Esophagus (tissue), 2 donors: ENCODE measurements around the gene GPR180. TPM values are rescaled to one million over a fixed set of nuclear protein-coding genes. Genes with fewer than 3 reads are reported as not detected.

Experiments used
- H3K27ac ChIP-seq, 2 donors: one replicate each; pipeline ENCODE4 v1.5.1; 2013; ENCODE audit warnings: low read depth in 2 of 2, mild to moderate bottlenecking in 2 of 2, inconsistent platforms in 1 of 2, low read length in 1 of 2, moderate library complexity in 1 of 2
- H3K27me3 ChIP-seq, 2 donors: one replicate each; pipeline ENCODE4 v1.6.1; 2013; ENCODE audit warnings: low read length in 2 of 2, control low read depth in 1 of 2, mild to moderate bottlenecking in 1 of 2; ENCODE audit not compliant: insufficient read depth in 2 of 2, control insufficient read depth in 1 of 2
- H3K36me3 ChIP-seq, 2 donors: one replicate each; pipeline ENCODE4 v1.6.1; 2013; ENCODE audit warnings: low read length in 1 of 2; ENCODE audit not compliant: control insufficient read depth in 2 of 2, insufficient read depth in 2 of 2
- H3K4me1 ChIP-seq, 2 donors: one replicate each; pipeline ENCODE4 v1.6.1; 2013; ENCODE audit warnings: low read length in 1 of 2; ENCODE audit not compliant: control insufficient read depth in 2 of 2, insufficient read depth in 2 of 2
- H3K4me3 ChIP-seq, 2 donors: one replicate each; pipeline ENCODE4 v1.5.1; 2013; ENCODE audit warnings: low read length in 2 of 2, mild to moderate bottlenecking in 2 of 2, low read depth in 1 of 2, moderate library complexity in 1 of 2
- H3K9me3 ChIP-seq, 2 donors: one replicate each; pipeline ENCODE4 v1.6.1; 2013; ENCODE audit warnings: mild to moderate bottlenecking in 2 of 2, low read depth in 1 of 2, low read length in 1 of 2, moderate library complexity in 1 of 2; ENCODE audit not compliant: control insufficient read depth in 2 of 2, insufficient read depth in 1 of 2
- WGBS, 2 donors: extraction: QIAGEN DNeasy Blood & Tissue Kit; methylation state at CpG; one replicate each; pipeline ENCODE4 v1.1.7; 2013; 5-methylcytosine and 5-hydroxymethylcytosine counted together
- polyA plus RNA-seq, 2 donors: library from polyadenylated mRNA; stranded (reverse); fragments of 200-250 nt; gene quantifications; one replicate each; pipeline ENCODE4 v1.2.3, GENCODE V29; 2013
- donor health status: healthy with polysubstance abuse.
- donor health status: Bipolar disorder and iron deficiency.

GPR180 gene
- polyA plus RNA-seq, 2 donors: 1.1 to 1.2 TPM

DNA sequence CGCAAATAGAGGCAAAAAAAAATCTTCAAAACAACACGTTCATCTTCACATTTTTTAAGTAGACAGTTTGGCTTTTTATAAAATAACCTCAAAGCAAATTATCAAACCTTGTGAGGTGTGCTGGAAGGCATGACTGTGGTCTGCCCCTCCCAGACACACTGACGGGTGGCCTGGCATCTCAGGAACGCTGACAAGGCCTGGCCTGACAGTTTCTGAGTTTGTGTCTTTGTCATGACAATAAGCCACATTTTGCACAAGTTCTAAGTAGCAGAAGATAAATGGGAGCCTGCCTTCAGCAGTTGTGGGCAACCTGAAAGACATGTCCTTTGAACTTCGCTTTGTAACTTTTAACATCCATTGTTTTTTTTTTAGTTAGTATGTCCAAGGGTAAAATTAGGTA is 72.2 kb downstream of the GPR180 start:
- H3K27ac ChIP-seq: no peak overlapping the region
- no peaks in the 10 kb centered on the region for H3K36me3 ChIP-seq
- H3K9me3 ChIP-seq: no peaks in the 10 kb centered on the region
- no peaks in the 10 kb centered on the region for H3K27me3 ChIP-seq
- no peak overlapping the region for H3K4me3 ChIP-seq
- WGBS, 2 donors: 55 to 64% methylated on average over 5 of the region's 5 CpGs
- H3K4me1 ChIP-seq: peaks cover 0 to 3% of the 10 kb centered on the region in 2 donors

DNA sequence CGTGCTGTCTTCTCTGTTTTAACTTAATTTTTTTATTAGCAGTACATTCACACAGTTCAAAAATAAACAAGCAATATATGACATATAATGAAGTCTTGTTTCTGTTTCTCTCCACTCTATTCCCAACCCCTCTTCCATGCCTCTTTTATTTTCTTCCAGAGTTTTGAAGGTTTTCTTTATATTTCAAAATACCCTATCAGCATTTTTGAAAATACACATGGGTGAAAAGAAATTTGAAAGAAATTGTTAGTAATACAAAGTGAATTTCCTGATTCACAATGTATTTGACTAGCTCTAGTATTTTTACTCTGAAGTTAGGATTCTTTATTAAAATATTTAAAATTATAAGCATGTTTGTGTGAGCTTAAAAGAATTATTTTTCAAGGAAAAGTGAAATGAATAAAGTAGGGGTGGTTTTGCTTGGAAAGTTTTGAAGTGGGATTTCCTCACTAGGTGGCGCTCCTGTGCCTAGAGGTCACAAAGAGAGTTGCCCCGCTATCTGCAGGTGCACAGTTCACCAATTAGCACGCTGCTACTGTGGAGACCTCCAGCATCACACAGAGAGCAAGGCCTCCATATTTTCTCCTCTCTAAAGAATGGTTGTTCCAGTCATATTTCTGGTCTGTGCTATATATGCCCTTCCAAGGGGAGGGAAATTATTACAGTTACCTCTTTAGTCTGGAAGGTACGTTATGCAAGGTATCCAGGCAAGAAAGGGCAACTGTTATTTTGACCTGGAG is 73.1 kb downstream of the GPR180 start:
- Histone ChIP-seq H3K27me3 (no peaks in the 10 kb centered on the region), H3K36me3 (no peaks in the 10 kb centered on the region), H3K27ac (no peak overlapping the region)

DNA sequence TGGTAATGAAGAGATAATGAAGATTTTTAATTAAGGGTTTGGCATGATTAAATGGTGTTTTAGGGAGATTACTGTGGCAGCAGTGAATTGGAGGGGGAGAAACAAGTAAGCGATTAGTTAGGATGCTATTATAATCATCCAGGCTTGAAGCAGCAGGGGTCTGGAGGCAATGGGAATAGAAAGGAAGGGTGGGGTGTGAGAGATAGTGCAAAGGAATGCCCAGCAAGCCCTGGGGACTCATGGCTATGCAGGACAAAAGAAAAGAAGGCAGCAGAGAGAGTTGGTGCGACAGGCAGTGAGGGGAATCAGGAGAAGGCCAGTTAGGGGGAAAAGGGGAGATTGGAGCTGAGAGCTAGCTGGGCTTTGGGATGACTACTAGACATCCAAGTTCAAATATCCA is 76.1 kb downstream of the GPR180 start:
- H3K4me1 ChIP-seq: peaks cover 0 to 3% of the 10 kb centered on the region in 2 donors
- H3K27ac ChIP-seq: no peak overlapping the region
- H3K9me3 ChIP-seq: no peaks in the 10 kb centered on the region
- 87 to 90% methylated on average over 2 of the region's 2 CpGs for WGBS, 2 donors
- H3K27me3 ChIP-seq: no peaks in the 10 kb centered on the region
- no peak overlapping the region for H3K4me3 ChIP-seq
- H3K36me3 ChIP-seq: no peaks in the 10 kb centered on the region

More for the DNA sequence above, 73.1 kb downstream of the GPR180 start:
- no peaks in the 10 kb centered on the region for H3K9me3 ChIP-seq
- 29 to 31% methylated on average over 5 of the region's 5 CpGs for WGBS, 2 donors
- no peak overlapping the region for H3K4me3 ChIP-seq
- H3K4me1 ChIP-seq: peaks cover 0 to 3% of the 10 kb centered on the region in 2 donors

DNA sequence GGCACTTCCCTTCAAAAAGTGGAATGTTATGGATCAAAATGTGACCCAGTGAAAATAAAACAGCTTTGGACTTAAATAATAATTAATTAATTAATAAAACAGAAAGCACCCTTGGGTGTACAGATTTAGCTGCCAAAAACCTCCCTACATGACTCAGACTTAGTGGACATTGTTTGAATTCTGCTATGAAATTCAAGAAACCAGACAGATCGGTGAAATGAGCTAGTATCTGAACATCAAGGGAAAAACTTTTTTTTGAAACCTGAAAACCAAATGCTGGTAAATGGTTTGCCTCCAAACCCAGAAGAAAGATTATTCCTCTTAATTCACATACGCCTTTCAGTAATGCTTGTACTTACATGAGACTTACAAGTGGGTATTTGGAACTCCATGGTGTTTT is 77.2 kb downstream of the GPR180 start:
- no peaks in the 10 kb centered on the region for H3K36me3 ChIP-seq
- H3K9me3 ChIP-seq: no peaks in the 10 kb centered on the region
- WGBS, 2 donors: 73 to 81% methylated on average over 2 of the region's 2 CpGs
- H3K27ac ChIP-seq: peak overlapping the region; percentile 71 to 73
- no peak overlapping the region for H3K4me3 ChIP-seq
- no peaks in the 10 kb centered on the region for H3K27me3 ChIP-seq
- peaks cover 0 to 8% of the 10 kb centered on the region in 2 donors for H3K4me1 ChIP-seq

DNA sequence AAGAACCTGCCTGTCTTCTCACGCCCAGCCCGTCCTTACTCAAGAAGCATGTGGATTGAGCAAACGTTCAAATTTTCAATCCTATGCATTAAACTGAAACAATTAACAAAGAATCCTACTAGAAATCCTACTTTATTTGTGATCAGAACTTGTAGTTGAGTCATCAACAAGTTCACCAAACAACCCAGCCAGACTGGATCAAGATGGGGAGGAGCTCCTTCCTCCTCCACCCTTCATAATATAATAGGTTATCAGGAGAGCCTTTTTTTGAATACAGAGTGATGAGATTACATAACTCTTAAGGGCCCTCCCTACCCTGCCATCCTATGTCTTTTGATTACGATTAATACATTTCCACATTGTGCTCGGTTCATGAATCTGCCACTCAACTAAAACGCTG is 78.0 kb downstream of the GPR180 start:
- peak overlapping the region; percentile 71 to 73 for H3K27ac ChIP-seq
- H3K4me3 ChIP-seq: no peak overlapping the region
- no peaks in the 10 kb centered on the region for H3K27me3 ChIP-seq
- H3K9me3 ChIP-seq: no peaks in the 10 kb centered on the region
- 56 to 62% methylated on average over 6 of the region's 6 CpGs for WGBS, 2 donors
- no peaks in the 10 kb centered on the region for H3K36me3 ChIP-seq
- peaks cover 0 to 8% of the 10 kb centered on the region in 2 donors for H3K4me1 ChIP-seq

DNA sequence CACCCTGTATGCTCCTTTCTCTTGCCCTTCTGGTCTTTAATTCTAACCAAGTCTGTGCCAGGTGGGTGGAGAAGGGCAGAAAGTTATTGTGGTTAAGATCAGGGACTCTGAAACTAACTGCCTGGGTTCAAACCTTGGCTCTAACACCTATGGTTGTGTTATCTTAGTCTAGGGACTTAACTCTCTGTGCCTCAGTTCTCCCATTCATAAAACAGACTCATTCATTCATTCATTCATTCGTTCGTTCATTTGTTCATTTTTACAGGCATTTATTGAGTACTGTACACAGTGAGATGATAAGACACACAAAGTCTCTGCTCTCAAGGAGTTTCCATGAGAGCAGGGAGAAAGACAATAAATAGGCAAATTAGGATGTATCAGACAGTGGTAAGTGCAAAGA is 80.6 kb downstream of the GPR180 start:
- Histone ChIP-seq H3K4me3 (no peak overlapping the region), H3K4me1 (peaks cover 0 to 8% of the 10 kb centered on the region in 2 donors), H3K9me3 (no peaks in the 10 kb centered on the region), H3K27ac (peak overlapping the region; percentile 46 to 54), H3K36me3 (no peaks in the 10 kb centered on the region), H3K27me3 (no peaks in the 10 kb centered on the region)
- WGBS, 2 donors: 69 to 81% methylated on average over 2 of the region's 2 CpGs

DNA sequence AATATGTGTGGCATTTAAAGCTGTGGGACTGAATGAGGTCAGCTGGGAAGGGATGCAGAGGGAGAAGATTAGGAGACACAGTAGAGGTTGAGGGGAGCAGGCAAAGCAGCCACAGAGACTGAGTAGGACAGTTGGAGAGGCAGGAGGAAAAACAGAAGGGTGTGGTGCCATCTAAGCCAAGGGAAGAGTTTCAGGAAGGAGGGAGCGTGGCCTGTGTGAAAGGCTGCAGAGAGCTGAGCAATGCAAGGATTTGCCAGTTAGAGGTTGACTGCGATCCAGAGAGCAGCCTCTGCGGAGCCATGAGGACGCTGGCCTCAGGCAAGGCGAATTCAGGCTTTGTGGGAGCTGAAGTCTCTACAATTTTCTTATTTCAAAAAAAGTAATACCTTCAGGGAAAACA is 81.8 kb downstream of the GPR180 start:
- peaks cover 0 to 5% of the 10 kb centered on the region in 2 donors for H3K4me1 ChIP-seq
- H3K27me3 ChIP-seq: no peaks in the 10 kb centered on the region
- WGBS, 2 donors: 45 to 67% methylated on average over 5 of the region's 5 CpGs
- H3K27ac ChIP-seq: peak overlapping the region in 1 of 2 donors; percentile 38
- no peaks in the 10 kb centered on the region for H3K9me3 ChIP-seq
- no peaks in the 10 kb centered on the region for H3K36me3 ChIP-seq
- H3K4me3 ChIP-seq: no peak overlapping the region

Other genes with a start within 250 kb of the GPR180 start
- under 1 TPM; 0.02 to 0.04 TPM for gene DCT, start 122.2 kb upstream of the GPR180 start, polyA plus RNA-seq
- gene TGDS, start 5.7 kb upstream of the GPR180 start, polyA plus RNA-seq: 1 to 10 TPM; 5.2 to 6.1 TPM
- gene SOX21, start 110.7 kb downstream of the GPR180 start, polyA plus RNA-seq: 1 to 10 TPM; 8.5 to 9.6 TPM